ENCODE measurements around the gene PDCL2. TPM values are rescaled to one million over a fixed set of nuclear protein-coding genes. Genes with fewer than 3 reads are reported as not detected.

Gene PDCL2
- total RNA-seq, 1 experiment from 2014 or later = not detected

DNA sequence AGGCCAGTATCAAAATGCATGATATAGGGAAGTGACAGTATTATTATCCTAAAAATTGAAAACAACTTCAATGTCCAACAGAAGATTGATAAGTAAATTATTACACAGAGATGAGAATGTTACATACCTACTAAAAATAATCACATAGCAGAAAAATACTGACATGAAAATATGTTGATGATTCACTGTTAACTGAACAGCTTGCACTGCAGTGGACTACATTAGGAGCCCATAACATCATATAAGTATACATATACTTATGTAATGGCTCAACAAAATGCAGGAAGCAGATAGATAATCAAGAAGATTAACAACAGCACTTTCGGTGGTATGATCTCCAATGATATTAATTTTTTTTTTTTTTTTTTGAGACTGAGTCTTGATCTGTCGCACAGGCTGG, 52.4 kb downstream of the PDCL2 start:
- POLR2A ChIA-PET (ENCODE audit: low non-redundant PET) = no interaction called here
- intact Hi-C loops (cut with micrococcal nuclease; ENCODE audit: unreplicated experiment) = loop anchor here (10.0 kb wide), 1 partner anchor 325 kb away; no protein-coding TSS in a partner anchor
- CTCF ChIA-PET = no interaction called here
- H3K9me3 ChIP-seq (ENCODE audit: low read depth, low read length, poor library complexity, severe bottlenecking) = no peaks in the 10 kb centered on the region
- peaks cover 5% of the 10 kb centered on the region for H3K4me1 ChIP-seq (ENCODE audit: insufficient read depth, low read length, poor library complexity, severe bottlenecking)
- H3K27ac ChIP-seq (ENCODE audit: low read depth, low read length, poor library complexity, severe bottlenecking) = no peak overlapping the region
- DNase-seq (ENCODE audit: low spot score) = no peak
- no peaks in the 10 kb centered on the region for H3K36me3 ChIP-seq (ENCODE audit: insufficient read depth, low read length, poor library complexity, severe bottlenecking)
- no peak overlapping the region for H3K4me3 ChIP-seq (ENCODE audit: low read depth, low read length, poor library complexity, severe bottlenecking)
- no peaks in the 10 kb centered on the region for H3K27me3 ChIP-seq (replicated peaks; ENCODE audit: insufficient read depth, low read depth, low read length, poor library complexity)
- no TSS peak for BruUV-seq (replicated peaks)
- TF ChIP-seq EZH2 (IDR thresholded peaks at IDR 0.05; ENCODE audit: borderline replicate concordance, low read depth, low read length, poor library complexity, severe bottlenecking) = no peak
- TF ChIP-seq, protein P1, sequence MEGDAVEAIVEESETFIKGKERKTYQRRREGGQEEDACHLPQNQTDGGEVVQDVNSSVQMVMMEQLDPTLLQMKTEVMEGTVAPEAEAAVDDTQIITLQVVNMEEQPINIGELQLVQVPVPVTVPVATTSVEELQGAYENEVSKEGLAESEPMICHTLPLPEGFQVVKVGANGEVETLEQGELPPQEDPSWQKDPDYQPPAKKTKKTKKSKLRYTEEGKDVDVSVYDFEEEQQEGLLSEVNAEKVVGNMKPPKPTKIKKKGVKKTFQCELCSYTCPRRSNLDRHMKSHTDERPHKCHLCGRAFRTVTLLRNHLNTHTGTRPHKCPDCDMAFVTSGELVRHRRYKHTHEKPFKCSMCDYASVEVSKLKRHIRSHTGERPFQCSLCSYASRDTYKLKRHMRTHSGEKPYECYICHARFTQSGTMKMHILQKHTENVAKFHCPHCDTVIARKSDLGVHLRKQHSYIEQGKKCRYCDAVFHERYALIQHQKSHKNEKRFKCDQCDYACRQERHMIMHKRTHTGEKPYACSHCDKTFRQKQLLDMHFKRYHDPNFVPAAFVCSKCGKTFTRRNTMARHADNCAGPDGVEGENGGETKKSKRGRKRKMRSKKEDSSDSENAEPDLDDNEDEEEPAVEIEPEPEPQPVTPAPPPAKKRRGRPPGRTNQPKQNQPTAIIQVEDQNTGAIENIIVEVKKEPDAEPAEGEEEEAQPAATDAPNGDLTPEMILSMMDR (conservative IDR thresholded peaks at IDR 0.05; ENCODE audit: low read depth, low read length) = no peak

DNA sequence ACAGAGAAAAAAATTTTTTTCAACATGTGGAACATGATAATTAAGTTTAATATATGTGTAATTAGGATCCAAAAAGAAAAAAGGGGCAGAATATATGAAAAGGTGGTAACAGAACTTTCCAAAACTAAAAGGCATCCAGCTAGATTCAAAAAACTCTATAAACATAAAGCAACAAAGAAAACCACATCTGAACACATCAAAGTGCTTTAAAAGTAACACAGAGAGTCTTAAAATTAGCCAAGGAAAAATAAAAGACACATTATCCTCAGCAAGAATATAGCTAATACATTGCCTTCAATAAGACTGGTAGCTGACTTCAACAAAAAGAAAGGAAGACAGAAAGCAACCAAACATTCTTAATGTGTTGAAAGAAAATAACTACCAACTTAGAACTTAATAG, 53.5 kb downstream of the PDCL2 start:
- Histone ChIP-seq H3K27me3 (replicated peaks; ENCODE audit: insufficient read depth, low read depth, low read length, poor library complexity) (no peaks in the 10 kb centered on the region), H3K9me3 (ENCODE audit: low read depth, low read length, poor library complexity, severe bottlenecking) (no peaks in the 10 kb centered on the region), H3K4me3 (ENCODE audit: low read depth, low read length, poor library complexity, severe bottlenecking) (no peak overlapping the region), H3K4me1 (ENCODE audit: insufficient read depth, low read length, poor library complexity, severe bottlenecking) (no peaks in the 10 kb centered on the region), H3K36me3 (ENCODE audit: insufficient read depth, low read length, poor library complexity, severe bottlenecking) (no peaks in the 10 kb centered on the region), H3K27ac (ENCODE audit: low read depth, low read length, poor library complexity, severe bottlenecking) (no peak overlapping the region)
- ChIA-PET CTCF (no interaction called here), POLR2A (ENCODE audit: low non-redundant PET) (no interaction called here)
- no TSS peak for BruUV-seq (replicated peaks)
- TF ChIP-seq EZH2 (IDR thresholded peaks at IDR 0.05; ENCODE audit: borderline replicate concordance, low read depth, low read length, poor library complexity, severe bottlenecking) = no peak
- TF ChIP-seq, protein P1 (conservative IDR thresholded peaks at IDR 0.05; ENCODE audit: low read depth, low read length) = no peak
- DNase-seq (ENCODE audit: low spot score) = no peak
- intact Hi-C loops (cut with micrococcal nuclease; ENCODE audit: unreplicated experiment) = no loop called here

DNA sequence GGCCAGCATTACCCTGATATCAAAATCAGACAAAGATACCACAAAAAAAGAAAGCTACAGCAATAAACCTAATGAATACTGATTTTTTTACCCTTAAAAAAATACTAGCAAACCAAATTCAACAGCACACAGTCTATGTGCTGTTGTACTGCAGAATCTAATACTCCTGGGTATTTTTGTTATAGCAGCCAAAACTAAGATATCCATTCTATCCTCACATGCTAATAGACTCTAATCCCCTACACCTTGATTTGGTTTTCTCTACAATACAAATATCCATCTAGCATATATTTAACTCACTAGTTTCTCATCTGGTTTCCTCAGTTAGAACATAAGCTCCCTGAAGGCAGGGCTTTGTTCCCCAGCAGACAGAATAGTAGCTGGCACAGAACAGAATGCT, 57.7 kb downstream of the PDCL2 start:
- no peak for DNase-seq (ENCODE audit: low spot score)
- no peaks in the 10 kb centered on the region for H3K27me3 ChIP-seq (replicated peaks; ENCODE audit: insufficient read depth, low read depth, low read length, poor library complexity)
- H3K27ac ChIP-seq (ENCODE audit: low read depth, low read length, poor library complexity, severe bottlenecking) = no peak overlapping the region
- intact Hi-C loops (cut with micrococcal nuclease; ENCODE audit: unreplicated experiment) = no loop called here
- no peak overlapping the region for H3K4me3 ChIP-seq (ENCODE audit: low read depth, low read length, poor library complexity, severe bottlenecking)
- POLR2A ChIA-PET (ENCODE audit: low non-redundant PET) = no interaction called here
- CTCF ChIA-PET = no interaction called here
- H3K9me3 ChIP-seq (ENCODE audit: low read depth, low read length, poor library complexity, severe bottlenecking) = no peaks in the 10 kb centered on the region
- no peaks in the 10 kb centered on the region for H3K4me1 ChIP-seq (ENCODE audit: insufficient read depth, low read length, poor library complexity, severe bottlenecking)
- no TSS peak for BruUV-seq (replicated peaks)
- no peak for TF ChIP-seq EZH2 (IDR thresholded peaks at IDR 0.05; ENCODE audit: borderline replicate concordance, low read depth, low read length, poor library complexity, severe bottlenecking)
- TF ChIP-seq, protein P1 (conservative IDR thresholded peaks at IDR 0.05; ENCODE audit: low read depth, low read length) = no peak
- H3K36me3 ChIP-seq (ENCODE audit: insufficient read depth, low read length, poor library complexity, severe bottlenecking) = no peaks in the 10 kb centered on the region

All from A673 (cell line).